Inflammatory macrophage (primary cell): ENCODE measurements around the gene ELF3.
"Not testable (repeated sequence)": the region's sequence is repeated elsewhere in the genome, so short reads cannot be mapped to it uniquely, and the experiment has no call there.

Experiments used
- DNase-seq, 2 donors: peaks; one replicate each; pipeline ENCODE4 v3.0.0-alpha.2; 2020 to 2022

ELF3 gene

GRCh38 chr1:202009326-202010179 lies 834 bp upstream of the ELF3 start:
- peak; percentile 61 to 67 for DNase-seq

- DNase-seq: no peak
Measured at GRCh38 chr1:202011994-202012393, 1.6 kb downstream of the ELF3 start.

- no peak for DNase-seq
Measured at GRCh38 chr1:202012544-202013478, 2.4 kb downstream of the ELF3 start.

GRCh38 chr1:202013603-202014002 lies 3.2 kb downstream of the ELF3 start:
- DNase-seq: no peak

GRCh38 chr1:202014060-202014459 lies 3.7 kb downstream of the ELF3 start:
- no peak for DNase-seq

GRCh38 chr1:202014915-202015661 lies 4.7 kb downstream of the ELF3 start:
- no peak for DNase-seq

GRCh38 chr1:202015662-202015937 lies 5.2 kb downstream of the ELF3 start:
- no peak for DNase-seq

GRCh38 chr1:202016022-202016810 lies 5.8 kb downstream of the ELF3 start:
- no peak for DNase-seq

GRCh38 chr1:202016811-202017748 lies 6.7 kb downstream of the ELF3 start:
- no peak for DNase-seq

- DNase-seq: no peak
Measured at GRCh38 chr1:202017749-202018467, 7.5 kb downstream of the ELF3 start.

- DNase-seq: no peak
Measured at GRCh38 chr1:202018468-202019234, 8.3 kb downstream of the ELF3 start.

GRCh38 chr1:202019235-202019558 lies 8.8 kb downstream of the ELF3 start:
- not testable (repeated sequence) for DNase-seq

GRCh38 chr1:202023001-202023433 lies 12.6 kb downstream of the ELF3 start:
- no peak for DNase-seq

GRCh38 chr1:202029171-202029665 lies 18.8 kb downstream of the ELF3 start:
- no peak for DNase-seq

GRCh38 chr1:202029727-202030126 lies 19.3 kb downstream of the ELF3 start:
- DNase-seq: no peak

GRCh38 chr1:202031796-202032195 lies 21.4 kb downstream of the ELF3 start:
- DNase-seq: no peak

GRCh38 chr1:202034149-202034682 lies 23.8 kb downstream of the ELF3 start:
- DNase-seq: no peak

GRCh38 chr1:202034683-202035462 lies 24.5 kb downstream of the ELF3 start:
- DNase-seq: no peak
